Astrocyte (in vitro differentiated cells and primary cell): ENCODE measurements around the gene POLR2I. TPM values are rescaled to one million over a fixed set of nuclear protein-coding genes. Genes with fewer than 3 reads are reported as not detected.

ENCODE experiments used
- DNase-seq: peaks from one replicate; pipeline ENCODE4 v3.0.0-alpha.2; 2010; ENCODE audit warnings: low read depth
- FAIRE-seq: peaks from 2 replicates; lab custom pipeline; 2011; peaks lifted over from hg19 to GRCh38; lab: Jason Lieb, UNC
- H2AFZ ChIP-seq: 2 replicates; pipeline ENCODE4 v1.6.0; 2012; ENCODE audit warnings: low read depth, low read length, inconsistent platforms
- H3K27ac ChIP-seq: 2 replicates; pipeline ENCODE4 v1.5.1; 2011; ENCODE audit warnings: low read depth, low read length, inconsistent platforms
- H3K27me3 ChIP-seq: 2 replicates; pipeline ENCODE4 v1.6.0; 2011; ENCODE audit warnings: low read length, inconsistent platforms; ENCODE audit not compliant: insufficient read depth
- H3K36me3 ChIP-seq: 2 replicates; pipeline ENCODE4 v1.5.1; 2011; ENCODE audit warnings: low read length, inconsistent platforms; ENCODE audit not compliant: insufficient read depth
- H3K4me1 ChIP-seq: 2 replicates; pipeline ENCODE4 v1.5.1; 2011; ENCODE audit warnings: low read length, inconsistent platforms; ENCODE audit not compliant: insufficient read depth
- H3K4me2 ChIP-seq: 2 replicates; pipeline ENCODE4 v1.6.0; 2012; ENCODE audit warnings: low read length, inconsistent platforms
- H3K4me3 ChIP-seq: 2 replicates; pipeline ENCODE4 v1.5.1; 2011; ENCODE audit warnings: low read depth, mild to moderate bottlenecking, low read length, inconsistent platforms; ENCODE audit not compliant: insufficient read depth
- H3K79me2 ChIP-seq: 2 replicates; pipeline ENCODE4 v1.6.0; 2012; ENCODE audit warnings: mild to moderate bottlenecking, low read length, inconsistent platforms; ENCODE audit not compliant: insufficient read depth
- H3K9ac ChIP-seq: 2 replicates; pipeline ENCODE4 v1.6.0; 2012; ENCODE audit warnings: mild to moderate bottlenecking, low read length, inconsistent platforms
- H3K9me3 ChIP-seq: 2 replicates; pipeline ENCODE4 v1.5.1; 2012; ENCODE audit warnings: low read depth, mild to moderate bottlenecking, low read length, inconsistent platforms; ENCODE audit not compliant: insufficient read depth
- H4K20me1 ChIP-seq: 2 replicates; pipeline ENCODE4 v1.6.0; 2012; ENCODE audit warnings: low read length, inconsistent platforms; ENCODE audit not compliant: insufficient read depth
- H3K27ac Mint-ChIP-seq: one replicate; pipeline ENCODE4 v1.8.0; 2021; ENCODE audit warnings: mild to moderate bottlenecking, mixed read lengths; ENCODE audit not compliant: unreplicated experiment
- H3K27me3 Mint-ChIP-seq: one replicate; pipeline ENCODE4 v1.8.0; 2021; ENCODE audit warnings: low read depth, mixed read lengths; ENCODE audit not compliant: unreplicated experiment
- H3K36me3 Mint-ChIP-seq: one replicate; pipeline ENCODE4 v1.8.0; 2021; ENCODE audit warnings: low read depth, mixed read lengths; ENCODE audit not compliant: unreplicated experiment
- H3K4me1 Mint-ChIP-seq: one replicate; pipeline ENCODE4 v1.8.0; 2021; ENCODE audit warnings: low read depth, mixed read lengths; ENCODE audit not compliant: unreplicated experiment
- H3K4me3 Mint-ChIP-seq: one replicate; pipeline ENCODE4 v1.8.0; 2021; ENCODE audit warnings: mild to moderate bottlenecking, moderate library complexity, mixed read lengths; ENCODE audit not compliant: unreplicated experiment
- H3K9me3 Mint-ChIP-seq: one replicate; pipeline ENCODE4 v1.8.0; 2021; ENCODE audit warnings: mild to moderate bottlenecking, mixed read lengths; ENCODE audit not compliant: unreplicated experiment
- CTCF ChIP-seq: IDR thresholded peaks from 2 replicates; pipeline ENCODE4 v1.5.1; 2011; ENCODE audit warnings: low read depth, mild to moderate bottlenecking, inconsistent platforms, low read length, moderate library complexity; ENCODE audit not compliant: insufficient read depth
- EZH2 ChIP-seq: IDR thresholded peaks from 2 replicates; pipeline ENCODE4 v1.6.1; 2012; ENCODE audit warnings: mild to moderate bottlenecking, low read length, inconsistent platforms; ENCODE audit not compliant: insufficient read depth
- total RNA-seq: library from RNA; stranded (reverse); gene quantifications from 2 replicates; pipeline ENCODE4 v1.2.1, GENCODE V29; 2021

POLR2I gene
- total RNA-seq, 1 donor from 2014 or later, result 65.1 TPM

- H3K9me3 Mint-ChIP-seq, result no peaks in the 10 kb centered on the region
- peaks cover 5% of the 10 kb centered on the region for H3K36me3 Mint-ChIP-seq
- Histone ChIP-seq H3K4me3 (no peak overlapping the region), H3K9ac (no peak overlapping the region), H2AFZ (no peak overlapping the region), H3K4me1 (no peaks in the 10 kb centered on the region), H3K27ac (no peak overlapping the region), H3K9me3 (no peaks in the 10 kb centered on the region), H3K4me2 (no peak overlapping the region), H4K20me1 (no peaks in the 10 kb centered on the region), H3K79me2 (no peaks in the 10 kb centered on the region), H3K36me3 (peaks cover 5% of the 10 kb centered on the region), H3K27me3 (no peaks in the 10 kb centered on the region)
- TF ChIP-seq CTCF (no peak), EZH2 (no peak)
- H3K27ac Mint-ChIP-seq, result no peak overlapping the region
- no peak overlapping the region for H3K4me3 Mint-ChIP-seq
- FAIRE-seq, result no peak
- no peaks in the 10 kb centered on the region for H3K4me1 Mint-ChIP-seq
- no peak for DNase-seq
- H3K27me3 Mint-ChIP-seq, result peaks cover 7% of the 10 kb centered on the region
Measured at GRCh38 chr19:36092566-36092965, 22.1 kb downstream of the POLR2I start.

GRCh38 chr19:36090910-36091695 lies 23.6 kb downstream of the POLR2I start:
- Histone ChIP-seq H3K9me3 (no peaks in the 10 kb centered on the region), H3K4me1 (no peaks in the 10 kb centered on the region), H3K79me2 (no peaks in the 10 kb centered on the region), H3K4me2 (no peak overlapping the region), H3K36me3 (peaks cover 5% of the 10 kb centered on the region), H2AFZ (no peak overlapping the region), H3K27ac (no peak overlapping the region), H4K20me1 (no peaks in the 10 kb centered on the region), H3K4me3 (no peak overlapping the region), H3K27me3 (no peaks in the 10 kb centered on the region), H3K9ac (no peak overlapping the region)
- H3K27me3 Mint-ChIP-seq, result peaks cover 3% of the 10 kb centered on the region
- H3K36me3 Mint-ChIP-seq, result peaks cover 6% of the 10 kb centered on the region
- no peak for FAIRE-seq
- no peaks in the 10 kb centered on the region for H3K9me3 Mint-ChIP-seq
- no peak for DNase-seq
- TF ChIP-seq CTCF, result no peak
- TF ChIP-seq EZH2, result no peak
- H3K4me1 Mint-ChIP-seq, result no peaks in the 10 kb centered on the region
- no peak overlapping the region for H3K4me3 Mint-ChIP-seq
- H3K27ac Mint-ChIP-seq, result no peak overlapping the region

- no peak overlapping the region for H3K27ac Mint-ChIP-seq
Measured at GRCh38 chr19:36089847-36090246, 24.8 kb downstream of the POLR2I start.

More at GRCh38 chr19:36089847-36090246, 24.8 kb downstream of the POLR2I start:
- Mint-ChIP-seq H3K36me3 (peaks cover 6% of the 10 kb centered on the region), H3K9me3 (no peaks in the 10 kb centered on the region), H3K27me3 (peaks cover 3% of the 10 kb centered on the region), H3K4me3 (no peak overlapping the region), H3K4me1 (no peaks in the 10 kb centered on the region)
- H3K4me1 ChIP-seq, result no peaks in the 10 kb centered on the region
- H3K79me2 ChIP-seq, result no peaks in the 10 kb centered on the region
- H4K20me1 ChIP-seq, result no peaks in the 10 kb centered on the region
- H3K9me3 ChIP-seq, result no peaks in the 10 kb centered on the region
- H3K36me3 ChIP-seq, result peaks cover under 1% of the 10 kb centered on the region
- no peak for DNase-seq
- H3K27ac ChIP-seq, result no peak overlapping the region
- H3K4me2 ChIP-seq, result no peak overlapping the region
- H3K9ac ChIP-seq, result no peak overlapping the region
- TF ChIP-seq CTCF, result no peak
- no peak for TF ChIP-seq EZH2
- no peak overlapping the region for H3K4me3 ChIP-seq
- no peak overlapping the region for H2AFZ ChIP-seq
- FAIRE-seq, result no peak
- no peaks in the 10 kb centered on the region for H3K27me3 ChIP-seq
